Right cardiac atrium (tissue), 5 donors: ENCODE data around the gene TTC19. TPM values are rescaled to one million over a fixed set of nuclear protein-coding genes. Genes with fewer than 3 reads are reported as not detected.
A peak's percentile ranks its signal among the peaks of the same experiment; 100 is the strongest.

ENCODE experiments used
- ATAC-seq, 2 donors: fragments of 200-7000 bp; cut with Tn5 transposase; one replicate each; pipeline versions ENCODE4 v1.8.0 to v1.9.1; 2020; ENCODE audit warnings: moderate library complexity in 2 of 2, mild to moderate bottlenecking in 1 of 2
- DNase-seq, 3 donors: peaks; one replicate each; pipeline ENCODE4 v3.0.0-alpha.2; 2020
- H3K27ac ChIP-seq: one replicate; pipeline ENCODE4 v1.5.1; 2013; ENCODE audit warnings: mild to moderate bottlenecking, low read length, control low read depth, moderate library complexity
- H3K27me3 ChIP-seq: one replicate; pipeline ENCODE4 v1.6.1; 2013; ENCODE audit not compliant: control insufficient read depth, insufficient read depth
- H3K4me1 ChIP-seq: one replicate; pipeline ENCODE4 v1.6.1; 2013; ENCODE audit warnings: low read length; ENCODE audit not compliant: control insufficient read depth, insufficient read depth
- H3K4me3 ChIP-seq: one replicate; pipeline ENCODE4 v1.5.1; 2013; ENCODE audit warnings: low read length, control low read depth
- H3K9me3 ChIP-seq: one replicate; pipeline ENCODE4 v1.6.1; 2013; ENCODE audit warnings: low read length; ENCODE audit not compliant: control insufficient read depth
- WGBS: extraction: QIAGEN DNeasy Blood & Tissue Kit; methylation state at CpG from one replicate; pipeline ENCODE4 v1.1.7; 2013; 5-methylcytosine and 5-hydroxymethylcytosine counted together
- intact Hi-C, 4 donors: fragments of 100-400 bp; cut with DNase I; formaldehyde crosslinking; loops; one replicate each; pipeline versions ENCODE4 v1.11.0 to v1.14.0; 2022 to 2023
- polyA plus RNA-seq: library from polyadenylated mRNA; stranded (reverse); fragments of 200-250 nt; gene quantifications from one replicate; pipeline ENCODE4 v1.2.3, GENCODE V29; 2013
- total RNA-seq, 4 donors: library from RNA; stranded (reverse); fragmentation: NEBNext Ultra II Directional; extraction: Animal tissue kit (Norgen Biotek cat#: 25700); gene quantifications; one replicate each; pipeline ENCODE4 v1.2.1, GENCODE V29; 2021
- donor health status: healthy with polysubstance abuse.
- donor health status: DM: no; HTN: yes; CAD: no.
- donor health status: DM: no; HTN: no; CAD: no.
- donor health status: DM: no; HTN: yes; CAD: no; lungs with severe emphysema.
- donor health status: DM: yes; HTN: yes; CAD: no.

The TTC19 gene
- total and polyA plus RNA-seq, 5 donors, result 17.1 to 31.8 (median 26.2) TPM

GRCh38 chr17:16002708-16003260 is 3.2 kb downstream of the TTC19 start:
- Histone ChIP-seq H3K27me3 (no peaks in the 10 kb centered on the region), H3K27ac (no peak overlapping the region), H3K9me3 (no peaks in the 10 kb centered on the region), H3K4me1 (no peaks in the 10 kb centered on the region), H3K4me3 (no peak overlapping the region)
- intact Hi-C loops, result no loop called here
- DNase-seq, result no peak
- 90% methylated on average over 2 of the region's 2 CpGs for WGBS
- ATAC-seq, result no peak

GRCh38 chr17:16003841-16004240 is 4.2 kb downstream of the TTC19 start:
- no peaks in the 10 kb centered on the region for H3K9me3 ChIP-seq
- no peak overlapping the region for H3K4me3 ChIP-seq
- no peaks in the 10 kb centered on the region for H3K27me3 ChIP-seq
- ATAC-seq (peak in 1 of 2 donors; percentile 2), DNase-seq (no peak)
- intact Hi-C loops, result no loop called here
- H3K4me1 ChIP-seq, result no peaks in the 10 kb centered on the region
- 64% methylated on average over 1 of the region's 1 CpG for WGBS
- peak overlapping the region; percentile 34 for H3K27ac ChIP-seq

- Histone ChIP-seq H3K9me3 (no peaks in the 10 kb centered on the region), H3K27me3 (no peaks in the 10 kb centered on the region), H3K27ac (no peak overlapping the region), H3K4me3 (no peak overlapping the region), H3K4me1 (no peaks in the 10 kb centered on the region)
- DNase-seq (no peak), ATAC-seq (no peak)
- WGBS, result 100% methylated on average over 1 of the region's 1 CpG
- intact Hi-C loops, result no loop called here
Observed at GRCh38 chr17:16005636-16006035, 6.0 kb downstream of the TTC19 start.

GRCh38 chr17:16007439-16007838 is 7.8 kb downstream of the TTC19 start:
- no peaks in the 10 kb centered on the region for H3K27me3 ChIP-seq
- ATAC-seq (no peak), DNase-seq (no peak)
- 84% methylated on average over 3 of the region's 3 CpGs for WGBS
- H3K9me3 ChIP-seq, result no peaks in the 10 kb centered on the region
- intact Hi-C loops, result no loop called here
- H3K4me1 ChIP-seq, result no peaks in the 10 kb centered on the region
- no peak overlapping the region for H3K27ac ChIP-seq
- no peak overlapping the region for H3K4me3 ChIP-seq

GRCh38 chr17:16013943-16014407 is 14.4 kb downstream of the TTC19 start:
- ATAC-seq (peak; percentile 57 to 84), DNase-seq (no peak)
- Histone ChIP-seq H3K27ac (no peak overlapping the region), H3K9me3 (no peaks in the 10 kb centered on the region), H3K4me3 (no peak overlapping the region), H3K27me3 (no peaks in the 10 kb centered on the region), H3K4me1 (no peaks in the 10 kb centered on the region)
- intact Hi-C loops, result no loop called here
- WGBS, result 25% methylated on average over 3 of the region's 3 CpGs

- Histone ChIP-seq H3K4me1 (no peaks in the 10 kb centered on the region), H3K27ac (no peak overlapping the region), H3K9me3 (no peaks in the 10 kb centered on the region), H3K4me3 (no peak overlapping the region), H3K27me3 (no peaks in the 10 kb centered on the region)
- intact Hi-C loops, result no loop called here
- 46% methylated on average over 1 of the region's 1 CpG for WGBS
- no peak for DNase-seq
- ATAC-seq, result peak in 1 of 2 donors; percentile 38
Observed at GRCh38 chr17:16019347-16019746, 19.7 kb downstream of the TTC19 start.

GRCh38 chr17:16023881-16024280 is 24.3 kb downstream of the TTC19 start:
- Histone ChIP-seq H3K27ac (no peak overlapping the region), H3K27me3 (no peaks in the 10 kb centered on the region), H3K4me1 (no peaks in the 10 kb centered on the region), H3K9me3 (no peaks in the 10 kb centered on the region), H3K4me3 (no peak overlapping the region)
- intact Hi-C loops, result no loop called here
- ATAC-seq, result no peak
- WGBS, result 87% methylated on average over 4 of the region's 4 CpGs
- no peak for DNase-seq

- no peak for ATAC-seq
Observed at GRCh38 chr17:16025202-16025601, 25.6 kb downstream of the TTC19 start.

GRCh38 chr17:16026895-16027294 is 27.3 kb downstream of the TTC19 start:
- Histone ChIP-seq H3K27ac (no peak overlapping the region), H3K9me3 (no peaks in the 10 kb centered on the region), H3K27me3 (no peaks in the 10 kb centered on the region), H3K4me1 (no peaks in the 10 kb centered on the region), H3K4me3 (no peak overlapping the region)
- intact Hi-C loops, result no loop called here
- 92% methylated on average over 5 of the region's 5 CpGs for whole genome bisulfite sequencing
- no peak for DNase-seq
- ATAC-seq, result no peak

More at GRCh38 chr17:16025202-16025601, 25.6 kb downstream of the TTC19 start:
- Histone ChIP-seq H3K27me3 (no peaks in the 10 kb centered on the region), H3K27ac (no peak overlapping the region), H3K9me3 (no peaks in the 10 kb centered on the region), H3K4me1 (no peaks in the 10 kb centered on the region), H3K4me3 (no peak overlapping the region)
- 98% methylated on average over 1 of the region's 1 CpG for WGBS
- intact Hi-C loops, result no loop called here
- DNase-seq, result no peak

- ATAC-seq, result peak; percentile 74 to 93
- intact Hi-C loops, result no loop called here
Observed at GRCh38 chr17:16027708-16028584, 28.3 kb downstream of the TTC19 start.

GRCh38 chr17:16033729-16034349 is 34.2 kb downstream of the TTC19 start:
- DNase-seq, result no peak
- intact Hi-C loops, result no loop called here
- Histone ChIP-seq H3K4me1 (no peaks in the 10 kb centered on the region), H3K27ac (no peak overlapping the region), H3K27me3 (no peaks in the 10 kb centered on the region), H3K4me3 (no peak overlapping the region), H3K9me3 (no peaks in the 10 kb centered on the region)
- WGBS, result 96% methylated on average over 7 of the region's 7 CpGs
- no peak for ATAC-seq

More at GRCh38 chr17:16027708-16028584, 28.3 kb downstream of the TTC19 start:
- Histone ChIP-seq H3K4me1 (no peaks in the 10 kb centered on the region), H3K4me3 (no peak overlapping the region), H3K27me3 (no peaks in the 10 kb centered on the region), H3K9me3 (no peaks in the 10 kb centered on the region), H3K27ac (peak overlapping the region; percentile 20)
- 74% methylated on average over 5 of the region's 5 CpGs for WGBS
- DNase-seq, result no peak
